Upper lobe of left lung (tissue), 4 donors: ENCODE data around the gene TCERG1L.

Source experiments
- CTCF ChIP-seq, 6 experiments: fragments of 450-650 bp in 4 of 6; fragments of 200-600 bp in 2 of 6; sonication (generic) in 2 of 6; IDR thresholded peaks; one replicate each; pipeline ENCODE4 v1.5.1; 2016 to 2019; ENCODE audit warnings: antibody characterized with exemption in 6 of 6
- POLR2A ChIP-seq, 4 donors: fragments of 450-650 bp; IDR thresholded peaks; one replicate each; pipeline ENCODE4 v1.5.1; 2016 to 2017; ENCODE audit warnings: antibody characterized with exemption in 4 of 4, mild to moderate bottlenecking in 2 of 4
- POLR2AphosphoS5 ChIP-seq, 2 donors: sonication (generic); formaldehyde crosslinking; IDR thresholded peaks; one replicate each; pipeline ENCODE4 v1.5.1; 2017; ENCODE audit warnings: antibody characterized with exemption in 2 of 2

- TF ChIP-seq CTCF (IDR thresholded peaks at IDR 0.05) (no peak), POLR2A (IDR thresholded peaks at IDR 0.05) (no peak), POLR2AphosphoS5 (IDR thresholded peaks at IDR 0.05) (no peak)
These were observed 222.4 kb downstream of the TCERG1L start for GRCh38 chr10:131089150-131089549.
